Kidney tubule cell (primary cell): ENCODE measurements around the gene SLC6A18.

Experiments used
- DNase-seq: peaks from one replicate; pipeline ENCODE4 v3.0.0-alpha.2; 2018; ENCODE audit warnings: low spot score

SLC6A18 gene

GRCh38 chr5:1203311-1203967 lies 21.7 kb upstream of the SLC6A18 start:
- DNase-seq: no peak

GRCh38 chr5:1203968-1204692 lies 21.1 kb upstream of the SLC6A18 start:
- no peak for DNase-seq

DNA sequence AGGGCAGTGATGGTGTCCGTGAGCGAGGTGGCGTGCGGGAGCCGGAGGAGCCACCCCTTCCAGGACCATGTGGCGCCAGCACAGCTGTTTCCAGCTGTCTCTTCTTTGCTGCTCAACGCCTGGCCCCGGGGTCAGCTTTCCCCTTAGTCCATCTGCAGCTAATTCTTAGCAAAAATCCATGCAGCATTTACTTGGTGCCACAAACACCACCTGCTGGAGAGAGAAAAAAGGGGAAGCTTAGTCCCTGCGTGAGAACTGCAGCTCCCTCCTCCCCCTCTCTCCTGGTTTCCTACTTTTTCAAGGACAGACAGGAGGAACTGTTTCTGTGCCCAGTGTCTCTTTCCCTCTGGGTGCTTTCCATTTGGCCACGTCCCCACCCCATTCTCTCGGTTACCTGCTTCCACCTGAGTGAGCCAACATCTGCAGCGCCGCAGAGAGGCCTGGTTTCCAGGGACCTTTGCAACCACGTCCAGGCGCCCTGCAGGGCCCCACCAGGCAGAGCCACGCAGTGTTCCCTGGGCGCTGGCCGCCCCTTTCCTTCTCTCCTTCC lies 20.4 kb upstream of the SLC6A18 start:
- DNase-seq: peak; percentile 42

DNA sequence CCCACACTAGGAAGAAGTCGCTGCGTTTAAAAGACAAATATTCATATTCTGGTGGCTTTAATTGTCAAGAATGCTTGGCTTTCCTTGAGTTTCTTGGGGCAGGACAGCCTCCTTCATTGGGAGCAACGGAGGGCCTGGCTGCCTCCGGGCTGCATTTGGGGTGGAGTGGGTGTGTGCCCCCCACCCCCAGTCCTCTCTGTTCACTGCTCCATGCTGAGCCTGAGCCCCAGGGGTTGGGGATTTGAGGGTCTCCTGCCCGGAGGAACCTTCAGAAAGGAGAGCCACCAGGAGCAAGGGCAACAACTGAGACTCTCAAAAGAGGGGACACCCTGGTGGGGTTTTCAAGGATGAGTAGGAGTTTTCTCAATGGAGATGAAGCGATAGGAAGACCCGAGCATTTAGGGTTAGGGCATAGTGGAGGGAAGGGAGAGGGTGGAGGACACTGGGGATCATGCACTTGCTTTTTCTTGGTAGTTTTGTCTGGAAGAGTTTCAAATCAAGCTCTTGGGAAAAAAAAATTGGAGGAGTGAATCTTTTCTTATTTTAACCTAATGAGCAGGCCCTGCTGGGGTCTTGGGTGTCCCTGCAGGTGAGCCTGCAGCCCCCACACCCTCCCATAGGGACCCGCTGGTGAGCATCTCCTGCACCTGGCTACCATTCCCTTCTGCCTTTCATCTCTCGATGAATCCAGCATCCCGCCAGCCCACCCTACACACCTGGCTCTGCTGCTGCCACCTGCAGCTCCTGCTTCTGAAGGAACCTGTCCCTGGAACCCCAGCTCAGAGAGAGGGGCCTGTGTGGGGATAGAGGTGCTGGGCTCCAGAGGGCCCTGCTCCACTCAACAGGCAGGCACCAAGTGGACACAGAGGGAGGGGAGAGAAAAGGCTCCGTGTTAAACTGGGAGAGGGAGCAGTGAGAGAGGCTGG lies 19.7 kb upstream of the SLC6A18 start:
- no peak for DNase-seq

GRCh38 chr5:1206521-1207412 lies 18.4 kb upstream of the SLC6A18 start:
- DNase-seq: no peak

- DNase-seq: no peak
Observed at GRCh38 chr5:1207555-1207954, 17.6 kb upstream of the SLC6A18 start.

- DNase-seq: no peak
Observed at GRCh38 chr5:1208221-1208742, 16.9 kb upstream of the SLC6A18 start.

DNA sequence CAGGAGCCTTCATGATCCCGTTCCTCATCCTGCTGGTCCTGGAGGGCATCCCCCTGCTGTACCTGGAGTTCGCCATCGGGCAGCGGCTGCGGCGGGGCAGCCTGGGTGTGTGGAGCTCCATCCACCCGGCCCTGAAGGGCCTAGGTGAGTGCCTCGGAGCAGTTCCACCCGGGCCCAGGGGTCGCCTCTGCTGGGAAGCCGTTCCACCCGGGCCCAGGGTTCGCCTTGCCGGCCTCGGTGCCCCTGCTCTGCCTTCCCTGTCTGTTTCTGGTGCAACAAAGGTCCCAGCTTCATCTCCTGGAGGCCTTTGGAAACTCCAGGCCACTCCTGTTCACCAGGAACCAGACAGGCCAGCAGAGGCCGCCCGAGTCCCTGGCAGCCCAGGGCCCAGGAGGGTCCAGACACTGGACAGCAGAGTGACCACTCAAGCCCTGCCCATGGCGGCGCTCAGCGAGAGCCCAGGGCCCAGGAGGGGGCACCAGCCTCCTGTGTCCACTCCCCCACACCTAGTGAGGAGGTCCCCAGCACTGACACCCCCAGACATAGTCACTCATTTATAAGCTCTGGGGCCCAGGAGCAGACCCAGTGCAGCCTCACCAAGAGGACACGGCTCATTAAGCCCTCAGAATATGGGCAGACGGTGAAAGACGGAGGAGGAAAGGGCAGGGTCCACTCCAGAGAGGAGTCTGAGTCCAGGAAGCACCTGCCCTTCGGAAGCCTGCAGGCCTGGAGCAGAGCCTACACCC lies 16.3 kb upstream of the SLC6A18 start:
- peak; percentile 54 for DNase-seq

DNA sequence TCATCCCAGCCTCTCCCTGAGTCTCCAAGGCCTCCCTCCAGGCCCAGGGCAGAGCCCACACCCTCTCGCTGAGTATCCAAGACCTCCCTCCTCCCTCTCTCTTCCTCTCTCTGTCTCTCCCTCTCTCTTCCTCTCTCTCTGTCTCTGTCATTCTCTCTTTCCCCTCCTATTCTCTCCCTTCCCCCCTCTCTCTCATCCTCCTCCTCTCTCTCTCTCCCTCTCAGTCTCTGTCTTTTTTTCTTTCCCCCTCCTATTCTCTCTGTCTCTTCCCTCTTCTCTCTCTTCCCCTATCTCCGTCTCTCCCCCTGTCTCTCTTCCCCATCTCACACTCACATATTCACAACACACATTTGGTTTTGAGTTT lies 15.7 kb upstream of the SLC6A18 start:
- no peak for DNase-seq

GRCh38 chr5:1209896-1210776 lies 15.0 kb upstream of the SLC6A18 start:
- DNase-seq: no peak

- DNase-seq: no peak
Observed at GRCh38 chr5:1210832-1211251, 14.3 kb upstream of the SLC6A18 start.

GRCh38 chr5:1211701-1212100 lies 13.5 kb upstream of the SLC6A18 start:
- DNase-seq: no peak

- no peak for DNase-seq
Observed at GRCh38 chr5:1212271-1212670, 12.9 kb upstream of the SLC6A18 start.

- no peak for DNase-seq
Observed at GRCh38 chr5:1212881-1213280, 12.3 kb upstream of the SLC6A18 start.

GRCh38 chr5:1213508-1214162 lies 11.5 kb upstream of the SLC6A18 start:
- no peak for DNase-seq

GRCh38 chr5:1214163-1214935 lies 10.8 kb upstream of the SLC6A18 start:
- DNase-seq: no peak

DNA sequence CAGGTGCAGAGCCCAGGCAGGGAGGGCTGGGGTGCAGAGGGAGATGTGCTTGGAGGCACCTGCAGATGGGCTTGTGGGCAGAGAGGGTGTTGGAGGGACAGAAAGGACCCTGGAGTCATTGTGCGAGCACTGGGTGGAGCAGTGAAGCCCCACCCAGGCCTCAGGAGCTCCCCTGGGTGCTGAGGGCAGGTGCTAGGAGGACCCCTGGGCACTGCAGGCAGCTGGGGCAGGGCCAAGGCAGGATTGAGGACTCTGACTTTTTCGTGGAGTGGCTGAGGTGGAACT lies 10.3 kb upstream of the SLC6A18 start:
- no peak for DNase-seq

GRCh38 chr5:1215320-1216096 lies 9.7 kb upstream of the SLC6A18 start:
- no peak for DNase-seq
